Astrocyte of the cerebellum (primary cell): ENCODE data around the gene TEX9.

Source experiments
- DNase-seq: peaks from one replicate; pipeline ENCODE4 v3.0.0-alpha.2; 2011; ENCODE audit warnings: low read depth
- H3K4me3 ChIP-seq: 2 replicates; pipeline ENCODE4 v1.5.1; 2011; ENCODE audit warnings: mild to moderate bottlenecking, low read depth, low read length, moderate library complexity
- in situ Hi-C: cut with HindIII; loops from 2 replicates; pipeline ENCODE4 v1.10.0; 2017; ENCODE audit warnings: low sequenced_read_pairs
- TF ChIP-seq, protein P1 (sequence below): IDR thresholded peaks from 2 replicates; pipeline ENCODE4 v1.5.1; 2012; ENCODE audit warnings: low read length, low read depth, moderate library complexity, mild to moderate bottlenecking; ENCODE audit errors: missing control alignments

Gene TEX9

DNA sequence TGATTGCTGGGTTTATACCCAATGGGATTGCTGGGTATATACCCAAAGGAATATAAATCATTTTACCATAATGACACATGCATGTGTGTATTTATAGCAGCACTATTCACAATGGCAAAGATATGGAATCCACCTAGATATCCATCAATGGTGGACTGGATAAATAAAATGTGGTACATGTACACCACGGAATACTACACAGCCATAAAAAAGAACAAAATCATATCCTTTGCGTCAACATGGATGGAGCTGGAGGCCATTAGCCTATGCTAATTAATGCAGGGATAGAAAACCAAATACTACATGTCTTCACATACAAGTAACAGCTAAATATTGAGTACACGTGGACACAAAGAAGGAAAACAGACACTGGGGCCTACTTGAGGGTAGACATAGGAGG lies 77.1 kb downstream of the TEX9 start:
- TF ChIP-seq, protein P1, sequence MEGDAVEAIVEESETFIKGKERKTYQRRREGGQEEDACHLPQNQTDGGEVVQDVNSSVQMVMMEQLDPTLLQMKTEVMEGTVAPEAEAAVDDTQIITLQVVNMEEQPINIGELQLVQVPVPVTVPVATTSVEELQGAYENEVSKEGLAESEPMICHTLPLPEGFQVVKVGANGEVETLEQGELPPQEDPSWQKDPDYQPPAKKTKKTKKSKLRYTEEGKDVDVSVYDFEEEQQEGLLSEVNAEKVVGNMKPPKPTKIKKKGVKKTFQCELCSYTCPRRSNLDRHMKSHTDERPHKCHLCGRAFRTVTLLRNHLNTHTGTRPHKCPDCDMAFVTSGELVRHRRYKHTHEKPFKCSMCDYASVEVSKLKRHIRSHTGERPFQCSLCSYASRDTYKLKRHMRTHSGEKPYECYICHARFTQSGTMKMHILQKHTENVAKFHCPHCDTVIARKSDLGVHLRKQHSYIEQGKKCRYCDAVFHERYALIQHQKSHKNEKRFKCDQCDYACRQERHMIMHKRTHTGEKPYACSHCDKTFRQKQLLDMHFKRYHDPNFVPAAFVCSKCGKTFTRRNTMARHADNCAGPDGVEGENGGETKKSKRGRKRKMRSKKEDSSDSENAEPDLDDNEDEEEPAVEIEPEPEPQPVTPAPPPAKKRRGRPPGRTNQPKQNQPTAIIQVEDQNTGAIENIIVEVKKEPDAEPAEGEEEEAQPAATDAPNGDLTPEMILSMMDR, result no peak
- in situ Hi-C loops, result no loop called here
- no peak overlapping the region for H3K4me3 ChIP-seq
- no peak for DNase-seq

DNA sequence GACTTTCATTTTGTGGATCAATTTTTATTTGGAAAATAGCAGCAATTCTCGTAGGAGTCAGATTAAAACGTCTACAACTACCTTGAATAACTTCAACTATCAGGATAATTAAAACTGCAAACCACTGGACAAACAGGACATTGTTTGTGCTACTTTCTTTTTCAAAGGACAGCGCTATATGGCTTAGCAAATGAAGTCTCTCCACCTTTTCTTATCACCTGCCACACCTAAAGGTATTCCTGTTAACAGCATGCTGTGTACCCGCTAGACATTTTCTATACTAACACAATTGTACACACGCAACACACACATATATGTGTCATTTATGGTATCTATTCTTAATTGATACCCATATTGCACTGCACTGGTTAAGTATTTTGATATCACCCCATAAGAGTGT lies 80.5 kb downstream of the TEX9 start:
- no peak overlapping the region for H3K4me3 ChIP-seq
- DNase-seq, result no peak
- in situ Hi-C loops, result no loop called here
- TF ChIP-seq, protein P1, result no peak

DNA sequence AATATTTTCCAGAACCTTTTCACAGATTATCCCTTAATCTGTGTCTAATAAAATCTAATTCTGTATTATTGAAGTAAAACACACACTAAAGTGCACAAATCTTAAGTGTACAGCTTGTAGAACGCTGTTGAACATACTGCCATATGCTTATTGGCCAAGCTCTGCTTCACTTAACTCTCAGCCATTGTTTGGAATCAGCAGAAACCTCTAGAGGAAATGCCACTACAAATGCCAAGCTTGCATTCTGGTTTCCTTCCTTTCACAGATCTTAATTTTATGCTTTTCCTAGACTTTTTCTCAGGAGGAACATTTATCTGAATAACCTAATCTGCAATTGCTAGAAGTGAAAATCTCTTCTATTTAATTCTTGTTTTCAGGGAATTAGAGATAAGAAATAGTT lies 89.6 kb downstream of the TEX9 start:
- TF ChIP-seq, protein P1, result no peak
- no peak for DNase-seq

DNA sequence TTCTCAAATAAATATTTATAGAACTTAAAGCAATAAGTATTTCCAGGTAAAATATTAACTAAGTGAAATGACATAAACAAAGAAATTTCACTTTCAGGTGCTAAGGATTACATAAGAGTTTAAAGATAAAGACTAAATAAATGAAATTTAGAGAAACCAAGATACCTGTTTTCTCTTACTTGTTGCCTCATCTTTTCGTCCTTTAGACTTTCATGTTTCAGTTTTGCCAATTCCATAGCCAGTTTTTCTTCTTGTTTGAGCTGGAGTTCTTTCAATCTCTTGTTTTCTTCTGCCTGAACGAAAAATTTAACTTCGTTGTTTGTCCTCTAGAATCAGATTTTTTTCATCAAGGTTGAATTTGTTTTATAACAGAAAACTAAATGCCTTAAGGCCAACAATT lies 91.0 kb downstream of the TEX9 start:
- H3K4me3 ChIP-seq, result no peak overlapping the region
- in situ Hi-C loops, result no loop called here
- no peak for DNase-seq
- TF ChIP-seq, protein P1, result no peak

More for the DNA sequence above, 89.6 kb downstream of the TEX9 start:
- H3K4me3 ChIP-seq, result no peak overlapping the region
- in situ Hi-C loops, result no loop called here

DNA sequence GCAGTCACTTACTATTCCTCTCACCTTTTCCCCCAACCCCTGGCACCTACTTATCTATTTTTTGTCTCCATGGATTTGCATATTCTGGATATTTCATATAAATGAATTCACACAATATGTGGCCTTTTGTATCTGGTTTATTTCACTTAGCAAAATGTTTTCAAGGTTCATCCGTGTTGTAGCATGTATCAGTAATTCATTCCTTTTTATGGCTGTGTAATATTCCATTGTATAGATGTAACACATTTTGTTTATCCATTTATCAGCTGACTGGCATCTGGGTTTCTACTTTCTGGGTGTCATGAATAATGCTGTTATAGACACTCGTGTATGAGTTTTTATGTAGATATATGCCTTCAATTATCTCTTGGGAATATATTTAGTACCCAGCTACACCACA lies 93.9 kb downstream of the TEX9 start:
- no peak overlapping the region for H3K4me3 ChIP-seq
- in situ Hi-C loops, result no loop called here
- DNase-seq, result no peak
- TF ChIP-seq, protein P1, result no peak

DNA sequence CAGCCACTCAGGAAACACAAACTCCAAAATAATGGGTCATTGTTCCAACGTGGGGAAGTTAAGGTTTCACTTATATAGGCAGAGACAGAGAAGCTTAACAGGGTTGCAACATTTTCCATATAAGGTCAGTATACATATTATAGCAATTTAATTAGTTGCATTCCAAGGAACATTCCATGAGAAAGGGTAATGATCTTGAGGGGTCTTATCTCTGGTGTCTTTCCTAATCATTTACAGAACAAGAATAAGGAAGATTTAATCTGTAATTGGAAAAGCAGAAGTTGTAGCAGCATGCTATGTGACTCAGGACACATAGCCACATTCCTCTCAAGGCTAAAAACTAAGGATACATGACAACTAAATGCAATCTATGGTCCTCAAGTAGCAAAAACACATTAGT lies 94.8 kb downstream of the TEX9 start:
- TF ChIP-seq, protein P1, result no peak
- DNase-seq, result no peak
- in situ Hi-C loops, result no loop called here
- H3K4me3 ChIP-seq, result no peak overlapping the region

DNA sequence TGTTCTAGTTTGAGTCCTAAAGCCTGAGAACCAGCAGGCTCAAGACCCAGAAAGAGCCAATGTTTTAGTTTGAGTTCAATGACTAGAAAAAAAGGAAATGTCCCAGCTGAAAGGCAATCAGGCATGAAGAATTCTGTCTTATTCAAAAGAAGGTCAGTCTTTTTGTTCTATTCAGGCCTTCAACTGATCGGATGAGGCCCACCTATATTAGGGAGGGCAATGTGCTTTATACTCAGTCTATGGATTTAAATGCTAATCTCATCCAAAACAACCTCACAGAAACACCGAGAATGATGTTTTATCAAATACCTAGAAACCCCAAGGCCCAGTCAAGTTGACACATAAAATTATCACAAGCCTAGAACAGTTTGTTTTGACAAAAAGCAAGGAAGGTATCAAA lies 95.7 kb downstream of the TEX9 start:
- H3K4me3 ChIP-seq, result no peak overlapping the region
- TF ChIP-seq, protein P1, result no peak
- DNase-seq, result no peak
- in situ Hi-C loops, result no loop called here
